ENCODE data around the gene PGM5.

PGM5 gene

DNA sequence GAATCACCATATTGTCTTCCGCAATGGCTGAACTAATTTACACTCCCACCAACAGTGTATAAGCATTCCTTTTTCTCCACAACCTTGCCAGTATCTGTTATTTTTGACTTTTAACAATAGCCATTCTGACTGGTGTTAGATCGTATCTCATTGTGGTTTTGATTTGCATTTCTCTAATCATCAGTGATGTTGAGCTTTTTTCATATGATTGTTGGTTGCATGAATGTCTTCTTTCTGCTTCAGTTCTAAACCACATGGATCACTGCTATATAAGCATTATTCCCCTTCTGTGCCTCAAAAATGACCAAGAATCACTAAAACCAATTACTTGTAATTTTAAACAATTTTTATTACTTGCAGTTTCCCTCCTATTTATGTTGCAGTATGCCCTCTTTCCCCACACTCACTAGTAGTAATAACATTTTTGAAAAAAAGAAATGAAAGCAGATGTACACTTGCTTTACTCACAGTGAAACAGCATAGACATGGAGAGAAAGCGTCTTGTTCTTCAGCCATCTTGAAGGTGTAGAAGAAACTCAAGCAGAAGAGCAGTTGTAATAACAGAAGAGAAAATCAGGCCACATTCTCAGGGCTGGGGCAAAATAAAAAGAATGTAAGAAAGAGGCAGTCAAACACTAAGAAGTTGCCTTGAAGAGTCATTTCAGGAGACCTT lies 188.8 kb downstream of the PGM5 start:
- no peak for DNase-seq (ENCODE audit: extremely low read depth, low read depth)
- TF ChIP-seq, protein P1, sequence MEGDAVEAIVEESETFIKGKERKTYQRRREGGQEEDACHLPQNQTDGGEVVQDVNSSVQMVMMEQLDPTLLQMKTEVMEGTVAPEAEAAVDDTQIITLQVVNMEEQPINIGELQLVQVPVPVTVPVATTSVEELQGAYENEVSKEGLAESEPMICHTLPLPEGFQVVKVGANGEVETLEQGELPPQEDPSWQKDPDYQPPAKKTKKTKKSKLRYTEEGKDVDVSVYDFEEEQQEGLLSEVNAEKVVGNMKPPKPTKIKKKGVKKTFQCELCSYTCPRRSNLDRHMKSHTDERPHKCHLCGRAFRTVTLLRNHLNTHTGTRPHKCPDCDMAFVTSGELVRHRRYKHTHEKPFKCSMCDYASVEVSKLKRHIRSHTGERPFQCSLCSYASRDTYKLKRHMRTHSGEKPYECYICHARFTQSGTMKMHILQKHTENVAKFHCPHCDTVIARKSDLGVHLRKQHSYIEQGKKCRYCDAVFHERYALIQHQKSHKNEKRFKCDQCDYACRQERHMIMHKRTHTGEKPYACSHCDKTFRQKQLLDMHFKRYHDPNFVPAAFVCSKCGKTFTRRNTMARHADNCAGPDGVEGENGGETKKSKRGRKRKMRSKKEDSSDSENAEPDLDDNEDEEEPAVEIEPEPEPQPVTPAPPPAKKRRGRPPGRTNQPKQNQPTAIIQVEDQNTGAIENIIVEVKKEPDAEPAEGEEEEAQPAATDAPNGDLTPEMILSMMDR (IDR thresholded peaks at IDR 0.05; ENCODE audit: low read depth, low read length, missing control alignments): no peak
- H3K4me3 ChIP-seq (replicated peaks; ENCODE audit: low read depth, low read length): no peak overlapping the region

DNA sequence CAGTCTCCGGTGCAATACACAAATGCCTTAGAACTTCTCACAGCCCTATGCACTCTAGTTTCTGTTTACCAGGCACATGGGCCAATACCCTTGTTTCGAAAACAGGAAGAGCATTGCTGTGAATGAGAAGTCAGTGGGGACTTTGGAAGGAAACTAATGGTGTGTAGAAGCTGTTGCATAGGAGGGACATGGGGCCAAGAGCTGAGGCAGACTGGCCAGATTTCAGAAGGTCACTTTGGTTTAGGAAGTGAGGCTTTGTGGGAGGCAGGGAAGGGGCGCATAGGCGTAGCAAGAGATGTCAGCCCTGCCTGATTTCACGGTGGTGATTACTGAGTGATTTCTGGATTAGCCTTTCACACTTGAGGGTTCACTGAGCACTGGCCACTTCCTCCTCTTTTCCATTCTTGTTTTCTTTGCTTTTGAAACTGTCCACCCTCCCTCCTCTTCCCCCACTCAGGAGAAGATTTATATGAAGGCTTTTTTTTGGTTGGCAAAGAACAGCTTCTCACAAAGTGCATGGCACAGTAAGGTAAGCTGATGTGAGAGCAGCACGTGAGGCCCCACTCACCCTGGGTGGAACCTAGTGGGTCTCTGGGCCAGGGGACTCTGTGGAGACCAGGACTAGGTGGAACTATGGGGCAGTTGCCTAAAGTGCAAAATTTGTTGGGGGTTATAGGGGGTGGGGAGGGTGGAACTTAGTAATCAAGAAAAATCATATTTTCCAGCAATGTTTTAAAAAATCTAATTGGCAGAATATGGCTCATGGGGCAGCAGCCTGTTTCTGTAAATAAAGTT lies 190.4 kb downstream of the PGM5 start:
- no peak overlapping the region for H3K4me3 ChIP-seq (replicated peaks; ENCODE audit: low read depth, low read length)
- TF ChIP-seq, protein P1 (IDR thresholded peaks at IDR 0.05; ENCODE audit: low read depth, low read length, missing control alignments): no peak
- DNase-seq (ENCODE audit: extremely low read depth, low read depth): no peak

DNA sequence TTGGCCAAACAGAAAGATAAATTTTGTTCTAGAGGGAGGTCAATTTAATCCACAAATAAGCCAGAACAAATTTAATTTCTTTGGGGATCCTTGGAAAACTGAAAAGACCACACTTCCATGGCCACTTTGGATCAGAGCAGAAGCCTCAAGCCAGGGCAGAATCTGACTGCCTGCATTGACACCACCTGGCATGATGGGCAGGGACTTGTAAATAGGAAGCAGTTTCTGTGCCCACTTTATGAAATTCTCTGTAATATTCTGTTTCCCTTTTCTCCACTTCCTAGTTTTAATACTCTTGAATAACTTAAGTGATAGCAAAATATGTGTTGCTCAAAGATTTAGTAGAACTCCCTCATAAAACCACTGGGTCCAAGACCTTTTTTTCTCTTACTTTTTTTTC lies 191.0 kb downstream of the PGM5 start:
- DNase-seq (ENCODE audit: extremely low read depth, low read depth): no peak
- H3K4me3 ChIP-seq (replicated peaks; ENCODE audit: low read depth, low read length): no peak overlapping the region
- TF ChIP-seq, protein P1 (IDR thresholded peaks at IDR 0.05; ENCODE audit: low read depth, low read length, missing control alignments): no peak

DNA sequence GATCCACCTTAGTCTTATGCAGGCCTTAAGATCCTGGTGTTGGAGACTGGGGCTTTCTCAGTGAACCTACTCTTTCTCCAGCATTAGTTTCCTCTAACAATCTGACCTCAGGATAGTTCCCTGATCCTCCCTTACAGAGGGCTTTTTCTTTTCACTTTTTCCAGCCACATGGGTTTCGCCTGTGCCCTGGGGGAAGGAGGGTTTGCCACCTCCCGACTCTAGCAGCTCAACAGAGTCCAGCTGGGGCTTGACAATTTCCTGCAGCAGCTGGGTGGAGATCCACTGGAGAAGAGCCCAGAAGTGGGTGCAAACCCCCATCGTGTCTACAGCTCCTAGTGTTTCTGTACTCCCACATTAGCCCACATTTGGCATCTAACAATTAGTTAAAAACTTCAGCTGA lies 191.8 kb downstream of the PGM5 start:
- H3K4me3 ChIP-seq (replicated peaks; ENCODE audit: low read depth, low read length): no peak overlapping the region
- TF ChIP-seq, protein P1 (IDR thresholded peaks at IDR 0.05; ENCODE audit: low read depth, low read length, missing control alignments): no peak
- no peak for DNase-seq (ENCODE audit: extremely low read depth, low read depth)

DNA sequence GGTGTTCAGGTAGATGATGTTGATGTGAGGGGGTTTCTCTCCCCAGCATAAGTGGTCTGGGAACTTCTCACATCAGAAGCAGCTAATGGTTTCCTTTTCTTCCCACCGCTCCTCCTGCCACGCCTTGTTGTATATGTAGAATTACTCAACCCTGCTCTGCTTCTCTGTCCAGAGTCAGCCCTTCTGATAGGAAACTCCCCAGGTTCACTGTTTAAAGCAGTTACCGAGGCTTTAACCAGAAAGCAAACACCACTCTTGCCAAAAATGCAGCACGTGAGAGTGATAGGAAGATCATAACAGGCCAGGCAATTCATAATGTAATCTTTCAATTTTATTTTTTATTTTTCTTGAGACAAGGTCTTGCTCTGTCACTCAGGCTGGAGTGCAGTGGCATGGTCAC lies 194.8 kb downstream of the PGM5 start:
- TF ChIP-seq, protein P1 (IDR thresholded peaks at IDR 0.05; ENCODE audit: low read depth, low read length, missing control alignments): no peak
- no peak for DNase-seq (ENCODE audit: extremely low read depth, low read depth)
- no peak overlapping the region for H3K4me3 ChIP-seq (replicated peaks; ENCODE audit: low read depth, low read length)

DNA sequence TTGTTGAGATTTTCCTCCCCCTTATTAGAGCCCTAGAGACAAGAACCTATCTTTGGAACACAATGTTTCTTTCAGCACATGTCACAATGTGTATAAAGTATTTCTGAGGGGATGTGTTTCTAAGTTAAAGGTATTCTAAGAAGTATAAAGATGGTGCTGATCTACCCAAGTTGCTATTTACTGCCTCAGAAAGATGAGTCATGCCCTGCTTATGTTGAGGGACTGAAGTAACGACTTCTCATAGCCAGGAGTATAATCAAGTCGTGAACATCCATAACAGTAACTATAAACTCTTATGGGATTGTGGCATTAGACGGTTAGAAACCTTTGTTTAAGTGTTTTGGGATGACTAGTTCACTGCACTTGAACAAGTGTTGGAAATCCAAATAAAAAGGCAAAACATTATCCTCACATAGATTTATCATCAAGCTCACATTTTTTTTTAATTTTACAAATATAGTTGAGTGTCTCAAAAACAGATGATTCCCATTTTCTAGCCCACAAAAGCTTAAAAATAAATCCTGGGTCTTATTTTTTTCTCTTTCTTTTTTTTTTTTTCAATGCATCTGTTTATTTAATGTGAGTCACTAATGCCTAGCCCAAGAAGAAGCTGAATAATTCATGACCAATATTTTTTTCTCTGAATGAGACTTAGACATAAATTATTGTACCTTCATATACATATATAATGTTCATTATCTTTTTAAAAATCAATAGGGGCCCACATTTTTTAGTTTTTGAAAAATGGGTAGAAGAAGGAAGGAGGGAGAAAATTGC lies 196.5 kb downstream of the PGM5 start:
- no peak for DNase-seq (ENCODE audit: extremely low read depth, low read depth)
- no peak overlapping the region for H3K4me3 ChIP-seq (replicated peaks; ENCODE audit: low read depth, low read length)
- TF ChIP-seq, protein P1 (IDR thresholded peaks at IDR 0.05; ENCODE audit: low read depth, low read length, missing control alignments): no peak
